SK-N-SH (cell line): ENCODE data around the gene TRNP1. TPM values are rescaled to one million over a fixed set of nuclear protein-coding genes. Genes with fewer than 3 reads are reported as not detected.

ENCODE experiments used
- CTCF ChIA-PET: fragments of 300-600, 350-600 bp; formaldehyde crosslinking; extraction: SDS; loops from one replicate; lab custom pipeline; 2021; lab: Yijun Ruan, JAX
- POLR2A ChIA-PET: fragments of 350-600 bp; sonication (Branson Sonifier 250); formaldehyde crosslinking; extraction: SDS; loops from one replicate; lab custom pipeline; 2020; ENCODE audit warnings: antibody characterized with exemption, inconsistent platforms; lab: Yijun Ruan, JAX
- DNase-seq: peaks from one replicate; pipeline ENCODE4 v3.0.0; 2012
- H2AFZ ChIP-seq: fragments of 200-600 bp; sonication (generic); 2 replicates; pipeline ENCODE4 v1.8.1; 2016; ENCODE audit warnings: antibody characterized with exemption, mild to moderate bottlenecking, low read depth
- H3F3A ChIP-seq: fragments of 200-600 bp; sonication (generic); replicated peaks from 2 replicates; pipeline ENCODE3; 2016; ENCODE audit warnings: antibody characterized with exemption, mild to moderate bottlenecking; ENCODE audit not compliant: insufficient read depth
- H3K27ac ChIP-seq, 2 experiments: fragments of 200-500 bp in 1 of 2; fragments of 200-600 bp in 1 of 2; sonication (Bioruptor generic) in 1 of 2; sonication (generic), shearing (Covaris generic) in 1 of 2; 2 replicates each; pipeline versions ENCODE4 v1.5.1 to v1.6.1; 2014 to 2016; ENCODE audit warnings: low read depth in 2 of 2, inconsistent platforms in 1 of 2, low read length in 1 of 2, mild to moderate bottlenecking in 1 of 2, mixed read lengths in 1 of 2
- H3K27me3 ChIP-seq: fragments of 200-600 bp; sonication (generic), shearing (Covaris generic); 2 replicates; pipeline ENCODE4 v1.6.1; 2016; ENCODE audit warnings: mixed run types; ENCODE audit not compliant: insufficient read depth
- H3K36me3 ChIP-seq, 2 experiments: fragments of 200-500 bp in 1 of 2; fragments of 200-600 bp in 1 of 2; sonication (Bioruptor generic) in 1 of 2; sonication (generic) in 1 of 2; replicated peaks in 1 of 2; 2 replicates each; pipeline versions ENCODE3 to v1.5.1; 2014 to 2016; ENCODE audit warnings: low read length in 1 of 2, mild to moderate bottlenecking in 1 of 2; ENCODE audit not compliant: insufficient read depth in 2 of 2, control insufficient read depth in 1 of 2
- H3K4me1 ChIP-seq, 2 experiments: fragments of 200-500 bp in 1 of 2; fragments of 200-600 bp in 1 of 2; sonication (Bioruptor generic) in 1 of 2; sonication (generic), shearing (Covaris generic) in 1 of 2; 2 replicates each; pipeline versions ENCODE4 v1.5.1 to v1.6.1; 2014 to 2016; ENCODE audit warnings: low read depth in 1 of 2, low read length in 1 of 2, mixed run types in 1 of 2; ENCODE audit not compliant: insufficient read depth in 2 of 2, control insufficient read depth in 1 of 2
- H3K4me2 ChIP-seq: fragments of 200-600 bp; sonication (generic), shearing (Covaris generic); 2 replicates; pipeline ENCODE4 v1.6.1; 2017; ENCODE audit warnings: mixed run types
- H3K4me3 ChIP-seq, 2 experiments: fragments of 200-500 bp in 1 of 2; fragments of 200-600 bp in 1 of 2; sonication (Bioruptor generic) in 1 of 2; sonication (generic), shearing (Covaris generic) in 1 of 2; 2 replicates each; pipeline versions ENCODE4 v1.5.1 to v1.8.1; 2014 to 2016; ENCODE audit warnings: low read depth in 2 of 2, inconsistent platforms in 1 of 2, low read length in 1 of 2, mild to moderate bottlenecking in 1 of 2, mixed read lengths in 1 of 2, moderate library complexity in 1 of 2
- H3K79me2 ChIP-seq: fragments of 200-600 bp; sonication (generic); 2 replicates; pipeline ENCODE4 v1.8.1; 2017; ENCODE audit warnings: mild to moderate bottlenecking; ENCODE audit not compliant: insufficient read depth
- H3K9ac ChIP-seq: fragments of 200-600 bp; sonication (generic); 2 replicates; pipeline ENCODE4 v1.6.1; 2017; ENCODE audit warnings: mixed run types
- H3K9me2 ChIP-seq: fragments of 200-600 bp; sonication (generic); 2 replicates; pipeline ENCODE4 v1.6.1; 2017; ENCODE audit warnings: mixed run types
- H3K9me3 ChIP-seq: fragments of 200-600 bp; sonication (generic); 2 replicates; pipeline ENCODE4 v1.6.1; 2017; ENCODE audit warnings: mixed run types, mild to moderate bottlenecking, moderate library complexity
- H4K20me1 ChIP-seq: fragments of 200-600 bp; sonication (generic); 2 replicates; pipeline ENCODE4 v1.6.1; 2017; ENCODE audit warnings: mild to moderate bottlenecking, mixed run types; ENCODE audit not compliant: insufficient read depth
- FOSL2 ChIP-seq: IDR thresholded peaks from 2 replicates; pipeline ENCODE4 v1.4.0; 2012; ENCODE audit warnings: low read depth, mild to moderate bottlenecking, moderate library complexity, borderline replicate concordance
- GABPA ChIP-seq: IDR thresholded peaks from 2 replicates; pipeline ENCODE4 v1.4.0; 2012; ENCODE audit warnings: low read depth, mild to moderate bottlenecking
- GATA2 ChIP-seq: sonication (generic); formaldehyde crosslinking; IDR thresholded peaks from 2 replicates; pipeline ENCODE4 v1.5.0; 2020; ENCODE audit warnings: mild to moderate bottlenecking, missing genetic modification reagents
- MEF2A ChIP-seq: IDR thresholded peaks from 2 replicates; pipeline ENCODE4 v1.4.0; 2012; ENCODE audit warnings: low read depth, borderline replicate concordance
- NRF1 ChIP-seq: IDR thresholded peaks from 2 replicates; pipeline ENCODE4 v1.6.1; 2012; ENCODE audit warnings: low read depth, mild to moderate bottlenecking, low read length
- POLR2AphosphoS5 ChIP-seq: IDR thresholded peaks from 2 replicates; pipeline ENCODE4 v1.6.1; 2012; ENCODE audit warnings: low read depth, low read length
- RAD21 ChIP-seq: IDR thresholded peaks from 2 replicates; pipeline ENCODE4 v1.6.1; 2012; ENCODE audit warnings: mild to moderate bottlenecking, low read length
- RXRA ChIP-seq: IDR thresholded peaks from 2 replicates; pipeline ENCODE4 v1.4.0; 2012; ENCODE audit warnings: low read depth, mild to moderate bottlenecking, borderline replicate concordance
- SIN3A ChIP-seq: IDR thresholded peaks from 2 replicates; pipeline ENCODE4 v1.6.1; 2012; ENCODE audit warnings: low read depth, mild to moderate bottlenecking, low read length, moderate library complexity, borderline replicate concordance
- SMC3 ChIP-seq: IDR thresholded peaks from 2 replicates; pipeline ENCODE4 v1.6.1; 2012; ENCODE audit warnings: low read depth, low read length, improper control_type of control experiment
- TAF1 ChIP-seq: IDR thresholded peaks from 2 replicates; pipeline ENCODE4 v1.6.1; 2012; ENCODE audit warnings: low read depth, mild to moderate bottlenecking, low read length, moderate library complexity, borderline replicate concordance
- YY1 ChIP-seq: IDR thresholded peaks from 2 replicates; pipeline ENCODE4 v1.4.0; 2012; ENCODE audit warnings: low read depth, mild to moderate bottlenecking
- WGBS: methylation state at CpG from one replicate; pipeline ENCODE4 v1.1.6; 2017; ENCODE audit warnings: low lambda C conversion rate; 5-methylcytosine and 5-hydroxymethylcytosine counted together
- polyA plus RNA-seq, 3 experiments: library from polyadenylated mRNA; depleted of rRNA; stranded (reverse); fragments of >200 nt; gene quantifications; 2 replicates each; pipeline ENCODE4 v1.2.3, GENCODE V29; 2012
- TF ChIP-seq, protein P1 (sequence below): IDR thresholded peaks from 2 replicates; pipeline ENCODE4; 2012
- TF ChIP-seq, protein P2 (sequence below): IDR thresholded peaks from 2 replicates; pipeline ENCODE4 v1.4.0; 2012; ENCODE audit warnings: low read depth, borderline replicate concordance

TRNP1 gene
- polyA plus RNA-seq, 1 of the 3 experiments (the other 2 are of a cell fraction) = 8.8 TPM

- Histone ChIP-seq H3K4me3 (no peak overlapping the region), H3K27me3 (no peaks in the 10 kb centered on the region; the same call in 1 of the 2 replicates), H4K20me1 (no peaks in the 10 kb centered on the region), H3K9ac (no peak overlapping the region), H3K4me1 (no peaks in the 10 kb centered on the region), H3K27ac (no peak overlapping the region), H3F3A (peaks cover 9% of the 10 kb centered on the region), H3K9me3 (no peaks in the 10 kb centered on the region), H2AFZ (no peak overlapping the region), H3K36me3 (no peaks in the 10 kb centered on the region), H3K79me2 (no peaks in the 10 kb centered on the region), H3K4me2 (no peak overlapping the region), H3K9me2 (no peaks in the 10 kb centered on the region)
- DNase-seq = no peak
- no peak for TF ChIP-seq SMC3
- no peak for TF ChIP-seq GATA2 (CRISPR knock-in tag)
- no peak for TF ChIP-seq RXRA
- TF ChIP-seq SIN3A = no peak
- TF ChIP-seq RAD21 = no peak
- no peak for TF ChIP-seq GABPA
- ChIA-PET POLR2A (no interaction called here), CTCF (interaction anchor here (1.2 to 2.7 kb wide), 3 partner anchors 14 to 35 kb away, joined by 3 to 11 read pairs (median 5); no protein-coding TSS in a partner anchor)
- WGBS = 81% methylated on average over 3 of the region's 3 CpGs
These were observed 12.2 kb upstream of the TRNP1 start for GRCh38 chr1:26981146-26981846.

DNA sequence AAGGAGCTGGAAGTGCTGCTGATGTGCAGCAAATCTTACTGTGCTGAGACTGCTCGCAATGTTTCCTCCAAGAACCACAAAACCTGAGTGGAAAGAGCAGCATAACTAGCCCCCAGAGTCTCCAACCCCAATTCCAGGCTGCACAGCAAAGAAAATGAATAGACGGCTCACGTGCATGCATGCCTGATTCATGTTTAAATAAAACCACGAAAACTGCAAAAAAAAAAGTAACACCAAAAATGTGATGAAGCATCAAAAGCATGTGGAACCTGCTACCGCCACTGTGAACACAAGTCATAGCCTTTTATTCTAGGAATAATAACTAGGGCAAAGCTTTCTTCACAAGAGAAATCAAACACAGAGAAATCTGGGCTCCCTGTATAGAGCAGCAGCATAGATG, 9.6 kb upstream of the TRNP1 start:
- whole genome bisulfite sequencing = 20% methylated on average over 5 of the region's 5 CpGs
- Histone ChIP-seq H3K27ac (no peak overlapping the region), H3K36me3 (no peaks in the 10 kb centered on the region), H3K4me2 (no peak overlapping the region), H3K4me3 (no peak overlapping the region), H3K79me2 (no peaks in the 10 kb centered on the region), H3K9me3 (no peaks in the 10 kb centered on the region), H3F3A (peaks cover 9% of the 10 kb centered on the region), H3K9me2 (no peaks in the 10 kb centered on the region), H3K4me1 (no peaks in the 10 kb centered on the region), H4K20me1 (no peaks in the 10 kb centered on the region), H3K9ac (no peak overlapping the region), H2AFZ (no peak overlapping the region), H3K27me3 (no peaks in the 10 kb centered on the region; the same call in 1 of the 2 replicates)
- POLR2A ChIA-PET = no interaction called here
- no peak for DNase-seq
- CTCF ChIA-PET = interaction anchor here (0.5 to 3.4 kb wide), 3 partner anchors 11 to 106 kb away, joined by 3 to 21 read pairs (median 3); no protein-coding TSS in a partner anchor
- TF ChIP-seq FOSL2 (no peak), GATA2 (CRISPR knock-in tag) (no peak), RAD21 (no peak)

DNA sequence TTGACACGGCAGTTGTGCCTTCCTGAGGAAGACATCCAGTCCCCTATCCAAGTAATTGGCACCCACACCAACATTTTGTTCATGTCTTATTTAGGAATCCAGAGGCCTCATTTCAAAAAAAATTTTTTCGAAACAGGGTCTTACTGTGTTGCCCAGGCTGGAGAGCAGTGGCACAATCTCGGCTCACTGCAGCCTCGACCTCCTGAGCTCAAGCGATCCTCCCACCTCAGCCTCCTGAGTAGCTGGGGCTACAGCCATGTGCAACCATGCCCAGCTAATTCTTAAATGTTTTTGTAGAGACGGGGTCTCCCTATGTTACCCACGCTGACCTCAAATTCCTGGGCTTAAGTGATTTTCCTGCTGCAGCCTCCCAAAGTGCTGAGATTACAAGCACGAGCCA, 9.2 kb upstream of the TRNP1 start:
- no peaks in the 10 kb centered on the region; the same call in 1 of the 2 replicates for H3K27me3 ChIP-seq
- no peak overlapping the region for H2AFZ ChIP-seq
- no peaks in the 10 kb centered on the region for H3K9me3 ChIP-seq
- 56% methylated on average over 8 of the region's 8 CpGs for WGBS
- H3K27ac ChIP-seq = no peak overlapping the region
- POLR2A ChIA-PET = no interaction called here
- no peak overlapping the region for H3K4me2 ChIP-seq
- CTCF ChIA-PET = interaction anchor here (0.5 to 3.4 kb wide), 3 partner anchors 13 to 105 kb away, joined by 3 to 21 read pairs (median 3); no protein-coding TSS in a partner anchor
- no peaks in the 10 kb centered on the region for H3K79me2 ChIP-seq
- no peaks in the 10 kb centered on the region for H3K36me3 ChIP-seq
- no peaks in the 10 kb centered on the region for H3K9me2 ChIP-seq
- H3K9ac ChIP-seq = no peak overlapping the region
- no peaks in the 10 kb centered on the region for H3K4me1 ChIP-seq
- no peak overlapping the region for H3K4me3 ChIP-seq
- no peak for DNase-seq
- no peaks in the 10 kb centered on the region for H4K20me1 ChIP-seq
- peaks cover 9% of the 10 kb centered on the region for H3F3A ChIP-seq
- TF ChIP-seq SMC3 (no peak), YY1 (no peak), TAF1 (no peak), POLR2AphosphoS5 (no peak), NRF1 (no peak), MEF2A (no peak)
- TF ChIP-seq, protein P1, sequence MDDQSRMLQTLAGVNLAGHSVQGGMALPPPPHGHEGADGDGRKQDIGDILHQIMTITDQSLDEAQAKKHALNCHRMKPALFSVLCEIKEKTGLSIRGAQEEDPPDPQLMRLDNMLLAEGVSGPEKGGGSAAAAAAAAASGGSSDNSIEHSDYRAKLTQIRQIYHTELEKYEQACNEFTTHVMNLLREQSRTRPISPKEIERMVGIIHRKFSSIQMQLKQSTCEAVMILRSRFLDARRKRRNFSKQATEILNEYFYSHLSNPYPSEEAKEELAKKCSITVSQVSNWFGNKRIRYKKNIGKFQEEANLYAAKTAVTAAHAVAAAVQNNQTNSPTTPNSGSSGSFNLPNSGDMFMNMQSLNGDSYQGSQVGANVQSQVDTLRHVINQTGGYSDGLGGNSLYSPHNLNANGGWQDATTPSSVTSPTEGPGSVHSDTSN = no peak
- TF ChIP-seq, protein P2, sequence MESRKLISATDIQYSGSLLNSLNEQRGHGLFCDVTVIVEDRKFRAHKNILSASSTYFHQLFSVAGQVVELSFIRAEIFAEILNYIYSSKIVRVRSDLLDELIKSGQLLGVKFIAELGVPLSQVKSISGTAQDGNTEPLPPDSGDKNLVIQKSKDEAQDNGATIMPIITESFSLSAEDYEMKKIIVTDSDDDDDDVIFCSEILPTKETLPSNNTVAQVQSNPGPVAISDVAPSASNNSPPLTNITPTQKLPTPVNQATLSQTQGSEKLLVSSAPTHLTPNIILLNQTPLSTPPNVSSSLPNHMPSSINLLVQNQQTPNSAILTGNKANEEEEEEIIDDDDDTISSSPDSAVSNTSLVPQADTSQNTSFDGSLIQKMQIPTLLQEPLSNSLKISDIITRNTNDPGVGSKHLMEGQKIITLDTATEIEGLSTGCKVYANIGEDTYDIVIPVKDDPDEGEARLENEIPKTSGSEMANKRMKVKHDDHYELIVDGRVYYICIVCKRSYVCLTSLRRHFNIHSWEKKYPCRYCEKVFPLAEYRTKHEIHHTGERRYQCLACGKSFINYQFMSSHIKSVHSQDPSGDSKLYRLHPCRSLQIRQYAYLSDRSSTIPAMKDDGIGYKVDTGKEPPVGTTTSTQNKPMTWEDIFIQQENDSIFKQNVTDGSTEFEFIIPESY = no peak
